LNCAP (cell line): ENCODE measurements around the gene PSORS1C1.

Source experiments
- TF ChIP-seq, protein P1 (sequence below): fragments of 450-650 bp; IDR thresholded peaks from 2 replicates; pipeline ENCODE4 v1.5.1; 2017; ENCODE audit warnings: mild to moderate bottlenecking

PSORS1C1 gene

DNA sequence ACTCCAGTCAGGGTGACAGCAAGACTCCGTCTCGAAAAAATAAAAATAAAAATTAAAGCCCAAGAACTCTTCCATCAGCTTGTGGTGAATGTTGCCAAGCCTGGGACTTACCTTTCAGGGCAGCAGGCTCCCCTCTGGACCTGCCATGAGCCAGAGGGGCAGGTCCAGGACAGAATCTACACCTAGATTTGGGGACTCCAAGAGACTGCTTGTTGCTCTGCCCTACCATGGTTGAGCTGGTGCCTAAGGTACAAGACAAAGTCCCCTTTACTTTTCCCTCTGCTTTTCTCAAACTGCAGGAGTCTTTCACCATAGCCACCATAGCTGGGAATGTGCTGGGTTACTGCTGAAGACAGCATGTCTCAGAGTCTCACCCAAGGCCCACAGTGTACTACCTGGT, 11.5 kb upstream of the PSORS1C1 start:
- TF ChIP-seq, protein P1, sequence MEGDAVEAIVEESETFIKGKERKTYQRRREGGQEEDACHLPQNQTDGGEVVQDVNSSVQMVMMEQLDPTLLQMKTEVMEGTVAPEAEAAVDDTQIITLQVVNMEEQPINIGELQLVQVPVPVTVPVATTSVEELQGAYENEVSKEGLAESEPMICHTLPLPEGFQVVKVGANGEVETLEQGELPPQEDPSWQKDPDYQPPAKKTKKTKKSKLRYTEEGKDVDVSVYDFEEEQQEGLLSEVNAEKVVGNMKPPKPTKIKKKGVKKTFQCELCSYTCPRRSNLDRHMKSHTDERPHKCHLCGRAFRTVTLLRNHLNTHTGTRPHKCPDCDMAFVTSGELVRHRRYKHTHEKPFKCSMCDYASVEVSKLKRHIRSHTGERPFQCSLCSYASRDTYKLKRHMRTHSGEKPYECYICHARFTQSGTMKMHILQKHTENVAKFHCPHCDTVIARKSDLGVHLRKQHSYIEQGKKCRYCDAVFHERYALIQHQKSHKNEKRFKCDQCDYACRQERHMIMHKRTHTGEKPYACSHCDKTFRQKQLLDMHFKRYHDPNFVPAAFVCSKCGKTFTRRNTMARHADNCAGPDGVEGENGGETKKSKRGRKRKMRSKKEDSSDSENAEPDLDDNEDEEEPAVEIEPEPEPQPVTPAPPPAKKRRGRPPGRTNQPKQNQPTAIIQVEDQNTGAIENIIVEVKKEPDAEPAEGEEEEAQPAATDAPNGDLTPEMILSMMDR: no peak

DNA sequence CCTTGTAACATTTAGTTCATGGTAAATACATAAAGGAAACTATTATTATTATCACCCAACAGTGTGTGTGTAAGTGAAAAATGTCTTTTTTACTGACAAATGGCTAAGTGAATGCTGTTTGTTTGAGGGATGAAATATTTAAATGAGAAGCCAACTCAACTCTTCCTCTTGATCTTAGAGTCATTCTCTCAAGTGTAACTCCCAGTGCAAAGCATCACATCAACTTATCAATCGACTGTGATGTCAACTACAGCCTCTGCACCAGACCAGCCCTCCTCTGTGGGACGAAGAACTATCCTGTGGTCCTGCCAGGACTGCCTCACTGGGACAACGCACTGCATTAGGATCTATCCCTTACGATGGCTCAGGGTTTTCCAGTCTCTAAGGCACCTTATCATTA, 7.5 kb upstream of the PSORS1C1 start:
- TF ChIP-seq, protein P1: no peak

DNA sequence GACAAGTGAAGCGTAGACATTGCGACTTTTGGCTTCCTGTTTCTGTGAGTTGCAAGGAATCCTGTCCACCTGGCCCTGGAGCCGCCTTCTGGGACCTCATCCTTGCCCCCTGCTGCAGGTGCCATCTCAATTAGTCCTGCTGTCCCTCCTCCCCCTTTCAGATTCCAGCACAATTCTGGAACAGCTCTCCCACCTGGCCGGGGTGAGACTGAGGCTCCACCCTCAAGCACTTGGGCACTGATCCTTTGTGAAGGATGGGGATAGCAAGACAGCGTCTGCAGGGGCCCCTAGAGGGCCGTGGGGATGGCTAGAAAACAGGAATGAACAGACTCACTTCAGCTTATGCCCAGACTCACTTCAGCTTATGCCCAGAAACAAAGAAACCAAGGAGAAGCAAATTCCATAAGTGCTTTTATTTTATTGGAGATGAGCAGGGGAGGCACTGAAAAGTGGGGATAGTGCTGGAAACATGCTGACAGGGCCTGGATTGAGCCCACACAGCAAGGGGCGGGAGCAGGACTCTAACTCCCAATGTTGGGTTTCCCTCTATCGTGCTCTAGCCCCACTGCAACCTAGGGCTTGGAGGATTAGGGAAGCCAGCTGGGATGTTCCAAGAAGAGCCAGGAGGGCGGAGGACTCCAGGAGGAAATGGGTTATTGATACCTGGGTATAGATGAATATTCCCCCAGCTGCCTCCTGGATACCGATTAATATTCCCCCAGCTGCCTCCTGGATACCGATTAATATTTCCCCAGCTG, 3.6 kb upstream of the PSORS1C1 start:
- TF ChIP-seq, protein P1: no peak

DNA sequence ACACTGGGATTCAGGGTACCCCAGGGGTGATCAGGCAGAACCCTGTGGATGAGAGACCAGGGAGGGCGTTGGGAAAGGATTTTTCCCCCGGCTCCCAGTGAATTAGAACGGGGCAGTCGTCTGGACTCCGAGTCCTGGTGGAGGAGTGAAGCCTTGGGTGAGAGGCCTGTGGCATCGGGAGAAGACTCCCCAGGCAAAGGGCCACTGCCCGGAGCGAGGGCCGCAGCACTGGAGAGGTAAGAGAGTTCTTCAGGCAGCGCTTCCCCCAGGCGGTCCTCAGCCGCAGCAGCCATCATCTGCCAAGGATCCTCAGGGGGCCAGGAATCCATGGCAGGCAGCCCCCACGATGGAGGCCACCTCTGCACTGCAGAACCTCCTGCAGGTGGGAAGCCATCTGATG, 2.9 kb upstream of the PSORS1C1 start:
- TF ChIP-seq, protein P1: no peak

DNA sequence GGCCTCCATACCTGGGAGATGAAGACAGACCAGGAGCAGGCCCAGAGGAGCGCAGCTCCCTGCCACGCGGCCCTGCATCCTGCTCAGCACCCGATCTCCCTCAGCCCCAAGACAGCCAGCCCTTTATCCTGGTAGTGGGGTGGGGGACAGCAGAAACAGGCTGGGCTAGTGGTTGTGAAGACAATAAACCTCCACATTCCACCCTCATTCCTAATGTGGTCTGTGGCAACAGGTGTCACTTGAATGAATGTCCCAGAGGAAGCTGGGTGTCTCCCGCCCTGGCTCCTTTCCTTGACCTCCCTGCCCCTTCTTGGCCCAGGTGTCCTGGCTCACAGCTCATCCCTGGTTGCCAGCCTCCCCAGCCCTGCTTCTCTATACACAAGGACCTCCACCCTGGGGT, 2.1 kb upstream of the PSORS1C1 start, which contains the start of gene C6orf15:
C6orf15 (minus strand) TSS at position 98 of the 400 bp plus-strand sequence; CDS start at position 78, 20 bp downstream.
- TF ChIP-seq, protein P1: no peak

DNA sequence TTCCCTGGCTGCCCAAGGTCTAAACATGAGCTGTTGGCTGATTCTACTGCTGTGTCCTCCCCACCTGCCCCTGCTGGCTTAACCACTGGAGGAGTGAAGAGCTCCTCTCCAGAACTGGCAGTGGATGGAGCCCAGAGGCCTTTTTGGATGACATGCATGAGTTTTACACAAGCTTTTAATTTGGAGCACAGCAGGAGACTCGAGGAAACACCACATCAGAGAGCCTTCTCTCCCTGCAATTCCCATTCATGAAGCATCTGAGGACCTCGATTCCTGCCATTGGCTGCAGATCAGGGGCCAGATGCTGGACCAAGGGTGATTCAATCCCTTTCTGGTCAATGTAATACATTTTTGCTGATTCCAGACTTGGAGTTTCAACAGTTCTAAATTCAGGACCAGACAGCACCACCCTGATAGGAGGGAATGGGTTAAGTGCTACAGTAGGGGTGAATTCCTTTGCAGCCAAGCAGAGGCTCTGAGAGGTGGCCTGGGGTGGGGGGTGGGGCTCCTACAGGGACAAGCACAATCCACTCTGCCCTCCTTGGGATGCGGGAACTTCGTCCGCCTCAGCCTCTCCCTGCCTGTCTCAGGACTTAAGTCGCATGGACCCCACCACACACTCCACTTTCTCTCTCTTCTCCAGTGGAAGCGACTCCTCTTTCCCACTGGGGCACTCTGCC, 599 bp upstream of the PSORS1C1 start:
- TF ChIP-seq, protein P1: no peak

DNA sequence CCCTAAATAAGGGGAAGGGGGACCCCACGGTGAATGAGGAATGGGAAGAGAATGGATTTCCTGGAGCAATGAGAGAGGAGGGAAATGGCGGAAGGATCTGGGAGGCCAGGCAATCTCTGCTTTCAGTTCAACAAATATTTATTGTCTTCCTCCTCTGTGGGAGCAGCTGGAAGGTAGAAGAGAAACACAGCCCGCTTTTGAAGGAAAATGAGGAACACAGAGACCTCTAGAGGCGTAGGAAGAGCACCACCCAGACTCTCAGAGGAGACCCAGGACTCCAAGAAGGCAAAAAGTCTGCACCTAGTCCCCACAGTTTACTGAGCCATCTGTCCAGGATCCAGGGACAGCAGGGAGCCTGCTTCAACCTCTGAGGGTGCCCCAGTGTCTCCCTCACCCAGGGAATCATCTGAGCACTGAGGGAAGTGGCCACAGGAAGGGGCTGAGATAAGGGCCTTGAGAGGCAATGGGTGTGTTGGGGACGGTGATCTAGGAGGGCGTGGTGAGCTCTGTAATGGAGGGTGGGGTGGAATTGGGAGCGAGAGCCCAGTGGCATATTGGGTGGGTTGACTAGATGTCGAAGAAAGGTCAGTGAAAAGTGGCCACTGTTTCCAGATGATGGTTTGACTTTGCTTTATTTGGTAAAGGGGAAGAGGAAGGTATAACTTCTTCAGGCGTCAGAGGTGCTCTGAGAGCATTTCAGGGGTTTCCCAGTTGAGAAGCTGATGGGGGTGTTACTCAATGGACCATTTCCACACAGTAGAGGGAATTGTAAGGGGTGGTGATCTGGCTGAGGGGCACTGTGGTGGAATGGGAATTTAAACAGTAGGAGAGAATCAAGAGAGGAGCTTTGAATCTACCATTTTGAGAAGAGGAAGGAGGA, 610 bp downstream of the PSORS1C1 start:
- TF ChIP-seq, protein P1: peak; percentile 24; the same call in 1 of the 2 replicates
